ENCODE measurements around the gene PCK1.

PCK1 gene

GRCh38 chr20:57583289-57584257 lies 22.7 kb downstream of the PCK1 start:
- no peak overlapping the region for H3K27ac Mint-ChIP-seq
- peaks cover 73% of the 10 kb centered on the region for H3K4me1 Mint-ChIP-seq
- TF ChIP-seq CTCF (IDR thresholded peaks at IDR 0.05) = peak; percentile 14

GRCh38 chr20:57584768-57585461 lies 24.0 kb downstream of the PCK1 start:
- peaks cover 67% of the 10 kb centered on the region for H3K4me1 Mint-ChIP-seq
- H3K4me3 Mint-ChIP-seq = no peak overlapping the region
- H3K9me3 Mint-ChIP-seq = peaks cover 12% of the 10 kb centered on the region
- H3K36me3 Mint-ChIP-seq (ENCODE audit: low read depth) = peaks cover 4% of the 10 kb centered on the region
- TF ChIP-seq CTCF (IDR thresholded peaks at IDR 0.05) = no peak
- DNase-seq = no peak
- H3K27ac Mint-ChIP-seq = no peak overlapping the region
- peaks cover 12% of the 10 kb centered on the region for H3K27me3 Mint-ChIP-seq (ENCODE audit: low read depth, poor library complexity)

More at GRCh38 chr20:57583289-57584257, 22.7 kb downstream of the PCK1 start:
- DNase-seq = no peak
- Mint-ChIP-seq H3K27me3 (ENCODE audit: low read depth, poor library complexity) (peaks cover 16% of the 10 kb centered on the region), H3K4me3 (peak overlapping the region; percentile 8), H3K36me3 (ENCODE audit: low read depth) (peaks cover 4% of the 10 kb centered on the region), H3K9me3 (peaks cover 12% of the 10 kb centered on the region)

GRCh38 chr20:57585466-57586213 lies 24.7 kb downstream of the PCK1 start:
- H3K4me1 Mint-ChIP-seq = peaks cover 60% of the 10 kb centered on the region
- H3K9me3 Mint-ChIP-seq = peaks cover 12% of the 10 kb centered on the region
- peaks cover 4% of the 10 kb centered on the region for H3K36me3 Mint-ChIP-seq (ENCODE audit: low read depth)
- H3K4me3 Mint-ChIP-seq = peak overlapping the region; percentile 24
- peaks cover 12% of the 10 kb centered on the region for H3K27me3 Mint-ChIP-seq (ENCODE audit: low read depth, poor library complexity)
- DNase-seq = no peak
- no peak overlapping the region for H3K27ac Mint-ChIP-seq
- TF ChIP-seq CTCF (IDR thresholded peaks at IDR 0.05) = no peak

- TF ChIP-seq CTCF (IDR thresholded peaks at IDR 0.05) = no peak
- H3K4me1 Mint-ChIP-seq = peaks cover 56% of the 10 kb centered on the region
- peak; percentile 59 for DNase-seq
- H3K9me3 Mint-ChIP-seq = peaks cover 12% of the 10 kb centered on the region
- H3K36me3 Mint-ChIP-seq (ENCODE audit: low read depth) = peaks cover 4% of the 10 kb centered on the region
- H3K4me3 Mint-ChIP-seq = no peak overlapping the region
- peaks cover 10% of the 10 kb centered on the region for H3K27me3 Mint-ChIP-seq (ENCODE audit: low read depth, poor library complexity)
- no peak overlapping the region for H3K27ac Mint-ChIP-seq
These were observed 25.5 kb downstream of the PCK1 start for GRCh38 chr20:57586370-57586793.

- no peak for DNase-seq
- H3K27me3 Mint-ChIP-seq (ENCODE audit: low read depth, poor library complexity) = peaks cover 10% of the 10 kb centered on the region
- no peak for TF ChIP-seq CTCF (IDR thresholded peaks at IDR 0.05)
- H3K4me3 Mint-ChIP-seq = no peak overlapping the region
- peaks cover 4% of the 10 kb centered on the region for H3K36me3 Mint-ChIP-seq (ENCODE audit: low read depth)
- peaks cover 57% of the 10 kb centered on the region for H3K4me1 Mint-ChIP-seq
- H3K27ac Mint-ChIP-seq = no peak overlapping the region
- peaks cover 12% of the 10 kb centered on the region for H3K9me3 Mint-ChIP-seq
These were observed 26.0 kb downstream of the PCK1 start for GRCh38 chr20:57586943-57587277.
